ENCODE results near the gene KLRF1.

The KLRF1 gene

DNA sequence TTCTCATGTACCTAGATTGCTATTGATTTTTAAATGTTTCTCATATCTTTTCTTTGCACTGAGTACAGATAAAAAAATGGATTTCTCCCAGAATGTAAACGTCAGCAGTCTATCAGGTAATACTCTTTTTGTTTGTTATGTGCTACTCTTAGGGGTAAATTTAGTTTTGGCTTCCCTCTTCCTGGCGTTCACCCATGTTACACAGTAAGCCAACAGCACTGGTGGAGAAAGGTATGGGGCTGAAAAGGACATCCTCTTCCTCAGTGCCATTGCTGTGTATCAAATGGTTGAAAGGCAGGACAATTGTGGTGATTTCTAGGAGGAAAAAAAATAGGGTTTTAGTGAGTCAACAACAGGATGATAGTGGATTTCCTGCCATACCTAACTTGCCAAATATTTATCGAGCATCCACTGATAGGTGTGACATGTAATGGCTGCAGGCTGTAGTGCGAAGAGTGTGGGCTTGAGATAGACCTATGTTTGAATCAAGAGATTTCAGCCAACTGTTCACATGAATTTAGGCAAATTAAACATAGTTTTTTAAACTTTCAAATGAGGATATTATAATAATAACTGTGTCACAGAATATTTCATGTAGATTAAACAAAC is 61.5 kb downstream of the KLRF1 start:
- no peak for TF ChIP-seq MYC (IDR thresholded peaks at IDR 0.05; ENCODE audit: low read depth, low read length)
- TF ChIP-seq POLR2A (IDR thresholded peaks at IDR 0.05; ENCODE audit: extremely low read depth, insufficient read length) = no peak
- TF ChIP-seq, protein P1, sequence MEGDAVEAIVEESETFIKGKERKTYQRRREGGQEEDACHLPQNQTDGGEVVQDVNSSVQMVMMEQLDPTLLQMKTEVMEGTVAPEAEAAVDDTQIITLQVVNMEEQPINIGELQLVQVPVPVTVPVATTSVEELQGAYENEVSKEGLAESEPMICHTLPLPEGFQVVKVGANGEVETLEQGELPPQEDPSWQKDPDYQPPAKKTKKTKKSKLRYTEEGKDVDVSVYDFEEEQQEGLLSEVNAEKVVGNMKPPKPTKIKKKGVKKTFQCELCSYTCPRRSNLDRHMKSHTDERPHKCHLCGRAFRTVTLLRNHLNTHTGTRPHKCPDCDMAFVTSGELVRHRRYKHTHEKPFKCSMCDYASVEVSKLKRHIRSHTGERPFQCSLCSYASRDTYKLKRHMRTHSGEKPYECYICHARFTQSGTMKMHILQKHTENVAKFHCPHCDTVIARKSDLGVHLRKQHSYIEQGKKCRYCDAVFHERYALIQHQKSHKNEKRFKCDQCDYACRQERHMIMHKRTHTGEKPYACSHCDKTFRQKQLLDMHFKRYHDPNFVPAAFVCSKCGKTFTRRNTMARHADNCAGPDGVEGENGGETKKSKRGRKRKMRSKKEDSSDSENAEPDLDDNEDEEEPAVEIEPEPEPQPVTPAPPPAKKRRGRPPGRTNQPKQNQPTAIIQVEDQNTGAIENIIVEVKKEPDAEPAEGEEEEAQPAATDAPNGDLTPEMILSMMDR (IDR thresholded peaks at IDR 0.05; ENCODE audit: low read depth, low read length) = no peak
- TF ChIP-seq, protein P2, sequence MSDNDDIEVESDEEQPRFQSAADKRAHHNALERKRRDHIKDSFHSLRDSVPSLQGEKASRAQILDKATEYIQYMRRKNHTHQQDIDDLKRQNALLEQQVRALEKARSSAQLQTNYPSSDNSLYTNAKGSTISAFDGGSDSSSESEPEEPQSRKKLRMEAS (IDR thresholded peaks at IDR 0.05; ENCODE audit: low read depth, low read length) = no peak
- H3K4me3 ChIP-seq (ENCODE audit: low read depth, low read length) = no peak overlapping the region
- no peak for DNase-seq (ENCODE audit: low read depth)
